HEK293T (cell line): ENCODE results near the gene CPTP.

Source experiments
- ARNT ChIP-seq: fragments of 450-650 bp; IDR thresholded peaks from 2 replicates; pipeline ENCODE4 v1.6.1; 2017; ENCODE audit warnings: mild to moderate bottlenecking
- BHLHE40 ChIP-seq: fragments of 450-650 bp; IDR thresholded peaks from 2 replicates; pipeline ENCODE4 v1.6.1; 2016; ENCODE audit warnings: mild to moderate bottlenecking, moderate library complexity, borderline replicate concordance
- FOXA1 ChIP-seq: fragments of 450-650 bp; IDR thresholded peaks from 2 replicates; pipeline ENCODE4 v1.6.1; 2016; ENCODE audit warnings: mild to moderate bottlenecking
- FOXM1 ChIP-seq: fragments of 450-650 bp; IDR thresholded peaks from 2 replicates; pipeline ENCODE4 v1.6.1; 2017; ENCODE audit warnings: mild to moderate bottlenecking, borderline replicate concordance
- HDGF ChIP-seq: fragments of 450-650 bp; IDR thresholded peaks from 2 replicates; pipeline ENCODE4 v1.6.1; 2017; ENCODE audit warnings: antibody characterized with exemption, borderline replicate concordance
- NFRKB ChIP-seq: fragments of 450-650 bp; IDR thresholded peaks from 2 replicates; pipeline ENCODE4 v1.6.1; 2016; ENCODE audit warnings: mild to moderate bottlenecking, moderate library complexity
- SP1 ChIP-seq: fragments of 450-650 bp; IDR thresholded peaks from 2 replicates; pipeline ENCODE4 v1.6.1; 2017
- TARDBP ChIP-seq: fragments of 450-650 bp; IDR thresholded peaks from 2 replicates; pipeline ENCODE4 v1.6.1; 2016

DNA sequence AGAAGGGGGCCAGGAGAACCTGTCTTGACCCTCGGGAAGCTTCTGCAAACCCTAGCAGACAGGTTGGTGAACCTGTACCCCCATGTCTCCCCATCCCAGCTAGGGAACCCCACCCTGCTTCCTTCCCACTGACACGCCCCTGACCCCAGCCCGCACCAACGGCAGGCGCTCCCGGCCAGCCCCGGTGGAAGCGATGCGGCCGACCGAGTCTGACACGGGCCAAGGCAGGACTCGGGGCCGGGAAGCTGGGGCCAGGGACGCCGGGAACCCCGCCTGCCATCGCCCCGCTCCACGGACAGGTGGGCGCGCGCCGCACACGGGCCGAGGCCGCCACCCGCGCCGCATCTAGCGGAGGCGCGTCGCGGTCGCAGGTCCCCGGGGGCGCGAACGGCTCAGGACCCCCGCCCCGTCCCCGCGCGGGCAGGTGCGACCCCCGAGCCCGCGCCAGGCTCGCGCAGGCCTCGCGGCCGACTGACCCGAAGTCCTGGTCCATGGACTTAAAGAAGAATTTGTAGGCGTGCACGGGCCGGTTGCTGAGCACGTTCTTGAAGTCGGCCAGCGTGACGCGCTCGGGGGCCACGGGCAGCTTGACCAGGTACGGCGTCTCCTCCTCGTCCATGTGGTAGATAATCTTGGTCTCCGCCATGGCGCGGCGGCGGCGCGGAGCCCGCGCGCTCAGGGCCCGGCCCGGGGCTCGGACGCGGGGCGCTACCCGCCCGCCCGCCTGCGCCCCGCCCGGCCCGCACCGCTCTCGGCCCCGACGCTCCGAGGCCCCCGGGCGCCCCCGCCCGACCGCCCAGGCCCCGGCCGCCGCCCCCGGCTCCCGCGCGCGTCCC lies 24.0 kb downstream of the CPTP start:
- no peak for TF ChIP-seq TARDBP
- TF ChIP-seq FOXM1, result no peak
- TF ChIP-seq HDGF, result no peak
- TF ChIP-seq ARNT, result no peak
- no peak for TF ChIP-seq BHLHE40
- TF ChIP-seq SP1, result no peak
- TF ChIP-seq NFRKB, result no peak
- TF ChIP-seq FOXA1, result no peak
